ENCODE measurements around the gene DDRGK1. TPM values are rescaled to one million over a fixed set of nuclear protein-coding genes. Genes with fewer than 3 reads are reported as not detected.

The DDRGK1 gene
- total and polyA plus RNA-seq, 2 of the 8 experiments (the other 6 are each of a cell fraction or from before 2014, with no cell fraction given) = 29.4 to 42.0 TPM

DNA sequence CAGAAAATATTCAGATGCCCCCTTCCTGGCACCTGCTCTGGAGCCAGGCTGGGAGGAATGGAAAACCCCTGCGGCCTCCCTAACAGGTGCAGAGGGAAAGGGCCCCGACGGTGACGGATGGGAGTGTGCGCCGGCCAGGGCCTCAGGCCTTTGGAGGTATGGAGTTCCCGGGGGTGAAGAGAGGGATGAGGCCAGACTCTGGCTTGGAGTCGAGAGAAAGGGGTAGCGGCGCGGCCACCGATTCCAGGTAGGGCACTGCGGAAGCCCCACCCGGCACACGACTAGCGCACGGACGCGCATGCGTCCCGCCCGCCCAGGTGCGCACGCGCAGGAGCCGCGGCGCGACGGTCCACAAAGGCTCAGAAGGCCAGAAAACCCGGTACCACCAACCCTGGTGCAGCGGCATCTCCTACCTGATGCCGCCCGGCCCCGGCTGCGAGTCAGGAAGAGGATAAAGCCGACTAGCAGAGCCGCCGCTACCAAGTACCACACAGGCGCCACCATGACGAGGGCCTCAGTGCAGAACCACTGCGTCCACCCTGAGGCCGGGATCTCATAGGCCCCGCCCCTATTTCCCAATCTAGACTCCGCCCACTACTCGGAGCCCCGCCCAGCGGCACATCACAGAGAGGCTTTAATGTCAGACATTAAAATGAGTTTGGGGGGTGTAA is at the start of gene DDRGK1 (continued):
- TF ChIP-seq, protein P1, sequence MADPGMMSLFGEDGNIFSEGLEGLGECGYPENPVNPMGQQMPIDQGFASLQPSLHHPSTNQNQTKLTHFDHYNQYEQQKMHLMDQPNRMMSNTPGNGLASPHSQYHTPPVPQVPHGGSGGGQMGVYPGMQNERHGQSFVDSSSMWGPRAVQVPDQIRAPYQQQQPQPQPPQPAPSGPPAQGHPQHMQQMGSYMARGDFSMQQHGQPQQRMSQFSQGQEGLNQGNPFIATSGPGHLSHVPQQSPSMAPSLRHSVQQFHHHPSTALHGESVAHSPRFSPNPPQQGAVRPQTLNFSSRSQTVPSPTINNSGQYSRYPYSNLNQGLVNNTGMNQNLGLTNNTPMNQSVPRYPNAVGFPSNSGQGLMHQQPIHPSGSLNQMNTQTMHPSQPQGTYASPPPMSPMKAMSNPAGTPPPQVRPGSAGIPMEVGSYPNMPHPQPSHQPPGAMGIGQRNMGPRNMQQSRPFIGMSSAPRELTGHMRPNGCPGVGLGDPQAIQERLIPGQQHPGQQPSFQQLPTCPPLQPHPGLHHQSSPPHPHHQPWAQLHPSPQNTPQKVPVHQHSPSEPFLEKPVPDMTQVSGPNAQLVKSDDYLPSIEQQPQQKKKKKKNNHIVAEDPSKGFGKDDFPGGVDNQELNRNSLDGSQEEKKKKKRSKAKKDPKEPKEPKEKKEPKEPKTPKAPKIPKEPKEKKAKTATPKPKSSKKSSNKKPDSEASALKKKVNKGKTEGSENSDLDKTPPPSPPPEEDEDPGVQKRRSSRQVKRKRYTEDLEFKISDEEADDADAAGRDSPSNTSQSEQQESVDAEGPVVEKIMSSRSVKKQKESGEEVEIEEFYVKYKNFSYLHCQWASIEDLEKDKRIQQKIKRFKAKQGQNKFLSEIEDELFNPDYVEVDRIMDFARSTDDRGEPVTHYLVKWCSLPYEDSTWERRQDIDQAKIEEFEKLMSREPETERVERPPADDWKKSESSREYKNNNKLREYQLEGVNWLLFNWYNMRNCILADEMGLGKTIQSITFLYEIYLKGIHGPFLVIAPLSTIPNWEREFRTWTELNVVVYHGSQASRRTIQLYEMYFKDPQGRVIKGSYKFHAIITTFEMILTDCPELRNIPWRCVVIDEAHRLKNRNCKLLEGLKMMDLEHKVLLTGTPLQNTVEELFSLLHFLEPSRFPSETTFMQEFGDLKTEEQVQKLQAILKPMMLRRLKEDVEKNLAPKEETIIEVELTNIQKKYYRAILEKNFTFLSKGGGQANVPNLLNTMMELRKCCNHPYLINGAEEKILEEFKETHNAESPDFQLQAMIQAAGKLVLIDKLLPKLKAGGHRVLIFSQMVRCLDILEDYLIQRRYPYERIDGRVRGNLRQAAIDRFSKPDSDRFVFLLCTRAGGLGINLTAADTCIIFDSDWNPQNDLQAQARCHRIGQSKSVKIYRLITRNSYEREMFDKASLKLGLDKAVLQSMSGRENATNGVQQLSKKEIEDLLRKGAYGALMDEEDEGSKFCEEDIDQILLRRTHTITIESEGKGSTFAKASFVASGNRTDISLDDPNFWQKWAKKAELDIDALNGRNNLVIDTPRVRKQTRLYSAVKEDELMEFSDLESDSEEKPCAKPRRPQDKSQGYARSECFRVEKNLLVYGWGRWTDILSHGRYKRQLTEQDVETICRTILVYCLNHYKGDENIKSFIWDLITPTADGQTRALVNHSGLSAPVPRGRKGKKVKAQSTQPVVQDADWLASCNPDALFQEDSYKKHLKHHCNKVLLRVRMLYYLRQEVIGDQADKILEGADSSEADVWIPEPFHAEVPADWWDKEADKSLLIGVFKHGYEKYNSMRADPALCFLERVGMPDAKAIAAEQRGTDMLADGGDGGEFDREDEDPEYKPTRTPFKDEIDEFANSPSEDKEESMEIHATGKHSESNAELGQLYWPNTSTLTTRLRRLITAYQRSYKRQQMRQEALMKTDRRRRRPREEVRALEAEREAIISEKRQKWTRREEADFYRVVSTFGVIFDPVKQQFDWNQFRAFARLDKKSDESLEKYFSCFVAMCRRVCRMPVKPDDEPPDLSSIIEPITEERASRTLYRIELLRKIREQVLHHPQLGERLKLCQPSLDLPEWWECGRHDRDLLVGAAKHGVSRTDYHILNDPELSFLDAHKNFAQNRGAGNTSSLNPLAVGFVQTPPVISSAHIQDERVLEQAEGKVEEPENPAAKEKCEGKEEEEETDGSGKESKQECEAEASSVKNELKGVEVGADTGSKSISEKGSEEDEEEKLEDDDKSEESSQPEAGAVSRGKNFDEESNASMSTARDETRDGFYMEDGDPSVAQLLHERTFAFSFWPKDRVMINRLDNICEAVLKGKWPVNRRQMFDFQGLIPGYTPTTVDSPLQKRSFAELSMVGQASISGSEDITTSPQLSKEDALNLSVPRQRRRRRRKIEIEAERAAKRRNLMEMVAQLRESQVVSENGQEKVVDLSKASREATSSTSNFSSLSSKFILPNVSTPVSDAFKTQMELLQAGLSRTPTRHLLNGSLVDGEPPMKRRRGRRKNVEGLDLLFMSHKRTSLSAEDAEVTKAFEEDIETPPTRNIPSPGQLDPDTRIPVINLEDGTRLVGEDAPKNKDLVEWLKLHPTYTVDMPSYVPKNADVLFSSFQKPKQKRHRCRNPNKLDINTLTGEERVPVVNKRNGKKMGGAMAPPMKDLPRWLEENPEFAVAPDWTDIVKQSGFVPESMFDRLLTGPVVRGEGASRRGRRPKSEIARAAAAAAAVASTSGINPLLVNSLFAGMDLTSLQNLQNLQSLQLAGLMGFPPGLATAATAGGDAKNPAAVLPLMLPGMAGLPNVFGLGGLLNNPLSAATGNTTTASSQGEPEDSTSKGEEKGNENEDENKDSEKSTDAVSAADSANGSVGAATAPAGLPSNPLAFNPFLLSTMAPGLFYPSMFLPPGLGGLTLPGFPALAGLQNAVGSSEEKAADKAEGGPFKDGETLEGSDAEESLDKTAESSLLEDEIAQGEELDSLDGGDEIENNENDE (IDR thresholded peaks at IDR 0.05; ENCODE audit: insufficient replicate concordance, low read length) = no peak
- TF ChIP-seq CREB1 (IDR thresholded peaks at IDR 0.05) = peak; percentile 60
- TF ChIP-seq EGR1 (IDR thresholded peaks at IDR 0.05; ENCODE audit: borderline replicate concordance, low read depth, low read length) = no peak
- TF ChIP-seq JUN (IDR thresholded peaks at IDR 0.05; ENCODE audit: low read depth, low read length) = no peak
- no peak for TF ChIP-seq POU5F1 (IDR thresholded peaks at IDR 0.05; ENCODE audit: low read depth, low read length)
- TF ChIP-seq BACH1 (IDR thresholded peaks at IDR 0.05; ENCODE audit: low read length) = 0 out of 2 replicates have a peak, but pooled peaks have one; percentile 26
- TF ChIP-seq, protein P2, sequence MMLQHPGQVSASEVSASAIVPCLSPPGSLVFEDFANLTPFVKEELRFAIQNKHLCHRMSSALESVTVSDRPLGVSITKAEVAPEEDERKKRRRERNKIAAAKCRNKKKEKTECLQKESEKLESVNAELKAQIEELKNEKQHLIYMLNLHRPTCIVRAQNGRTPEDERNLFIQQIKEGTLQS (IDR thresholded peaks at IDR 0.05; ENCODE audit: insufficient read depth, low read depth, low read length) = no peak; the same call in 1 of the 2 replicates
- TF ChIP-seq SP1 (IDR thresholded peaks at IDR 0.05; ENCODE audit: low read depth, low read length) = peak; percentile 54; the same call in 1 of the 2 replicates
- TF ChIP-seq TAF1 (IDR thresholded peaks at IDR 0.05; ENCODE audit: low read depth, low read length) = peak; percentile 79
- TF ChIP-seq CBX5 (IDR thresholded peaks at IDR 0.05; ENCODE audit: low read depth, low read length) = no peak
- TF ChIP-seq RBBP5 (IDR thresholded peaks at IDR 0.05; ENCODE audit: borderline replicate concordance, low read depth, low read length) = peak; percentile 39; the same call in 1 of the 2 replicates
